ENCODE data around the gene CTAGE8.
"Not testable (repeated sequence)": the region's sequence is repeated elsewhere in the genome, so short reads cannot be mapped to it uniquely, and the experiment has no call there.

The CTAGE8 gene

DNA sequence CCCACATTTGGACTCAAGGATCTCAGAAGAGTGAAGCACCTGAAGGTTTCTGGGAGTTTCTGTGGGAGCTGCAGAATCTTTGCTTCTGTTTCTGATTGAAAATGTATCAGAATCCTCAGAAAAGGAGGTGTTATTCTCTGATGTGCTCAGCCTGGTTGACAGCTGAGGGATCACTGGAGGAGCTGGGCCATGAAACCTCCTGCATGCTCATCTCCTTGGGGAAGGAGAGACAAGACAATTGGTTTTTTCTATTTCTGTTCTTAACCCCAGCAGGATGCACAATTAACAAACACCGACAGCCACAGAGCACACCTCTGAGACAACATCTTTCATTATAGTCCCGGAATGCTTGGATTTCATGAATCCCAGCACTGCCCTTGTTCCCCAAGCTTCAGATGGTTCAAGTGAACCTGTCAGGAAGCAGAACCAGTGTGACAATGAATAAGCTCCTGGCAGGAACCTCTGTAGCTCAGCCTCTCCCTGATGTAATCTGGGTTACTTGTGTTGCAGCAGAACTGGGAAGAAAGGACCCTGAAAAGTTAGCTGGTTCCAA is 30.5 kb downstream of the CTAGE8 start:
- H3K9ac ChIP-seq (ENCODE audit: low read length); H3K4me1 ChIP-seq (ENCODE audit: low read length); H3K36me3 ChIP-seq (replicated peaks; ENCODE audit: low read depth, low read length); H3K79me2 ChIP-seq (ENCODE audit: low read length); H4K20me1 ChIP-seq (ENCODE audit: insufficient read depth, low read length); H3K4me3 ChIP-seq (ENCODE audit: low read length); H3K4me2 ChIP-seq (ENCODE audit: low read length); H2AFZ ChIP-seq (ENCODE audit: low read depth, low read length); H3K9me3 ChIP-seq (ENCODE audit: insufficient read depth, low read length); H3K27ac ChIP-seq (ENCODE audit: low read length); H3K27me3 ChIP-seq (ENCODE audit: low read depth, low read length): not testable (repeated sequence)

DNA sequence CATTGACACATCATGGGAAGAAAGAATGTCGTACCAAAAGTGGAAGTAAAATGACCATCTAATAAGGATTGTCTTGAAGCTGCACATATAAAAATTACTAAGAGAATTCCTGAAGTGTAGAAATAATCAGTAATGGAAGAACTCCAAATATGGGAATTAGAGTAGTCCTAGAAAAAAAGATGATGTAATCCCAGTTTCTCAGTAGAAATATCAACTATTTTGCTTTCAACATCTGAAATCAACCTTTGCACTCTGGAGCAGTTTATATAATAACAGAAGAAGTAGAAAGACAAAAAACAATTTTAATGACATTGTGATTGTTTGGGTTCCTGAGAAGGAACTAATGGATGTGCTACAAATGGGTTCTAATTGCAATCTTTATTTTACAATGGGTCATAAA is 36.0 kb downstream of the CTAGE8 start:
- H3K27me3 ChIP-seq (ENCODE audit: low read depth, low read length); H3K79me2 ChIP-seq (ENCODE audit: low read length); H3K36me3 ChIP-seq (replicated peaks; ENCODE audit: low read depth, low read length); H3K27ac ChIP-seq (ENCODE audit: low read length); H3K9ac ChIP-seq (ENCODE audit: low read length); H2AFZ ChIP-seq (ENCODE audit: low read depth, low read length); H3K4me1 ChIP-seq (ENCODE audit: low read length); H4K20me1 ChIP-seq (ENCODE audit: insufficient read depth, low read length); H3K4me2 ChIP-seq (ENCODE audit: low read length); H3K4me3 ChIP-seq (ENCODE audit: low read length); H3K9me3 ChIP-seq (ENCODE audit: insufficient read depth, low read length): not testable (repeated sequence)

DNA sequence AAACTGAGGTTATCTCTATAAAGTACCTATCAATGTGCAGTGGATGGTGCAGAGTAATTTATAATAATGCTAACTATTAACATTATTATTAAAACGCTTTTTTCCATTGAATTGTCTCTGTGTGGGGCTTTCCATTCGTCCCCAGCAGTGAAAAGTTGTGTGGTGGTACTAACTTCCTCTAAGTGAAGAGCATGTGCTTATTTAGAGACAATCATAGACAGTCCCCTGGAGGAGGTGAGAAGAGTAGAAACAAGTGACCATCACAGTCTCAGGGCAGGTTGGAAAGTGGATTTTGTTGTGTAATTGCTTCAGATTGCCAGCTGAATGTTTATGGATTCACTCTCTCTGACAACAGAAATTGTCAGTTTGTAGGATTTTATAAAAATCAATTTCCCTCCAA is 38.1 kb downstream of the CTAGE8 start:
- not testable (repeated sequence) for H3K4me3 ChIP-seq (ENCODE audit: low read length); H3K4me1 ChIP-seq (ENCODE audit: low read length); H3K27me3 ChIP-seq (ENCODE audit: low read depth, low read length); H2AFZ ChIP-seq (ENCODE audit: low read depth, low read length); H3K9ac ChIP-seq (ENCODE audit: low read length); H3K79me2 ChIP-seq (ENCODE audit: low read length); H3K9me3 ChIP-seq (ENCODE audit: insufficient read depth, low read length); H3K27ac ChIP-seq (ENCODE audit: low read length); H4K20me1 ChIP-seq (ENCODE audit: insufficient read depth, low read length); H3K36me3 ChIP-seq (replicated peaks; ENCODE audit: low read depth, low read length); H3K4me2 ChIP-seq (ENCODE audit: low read length)

DNA sequence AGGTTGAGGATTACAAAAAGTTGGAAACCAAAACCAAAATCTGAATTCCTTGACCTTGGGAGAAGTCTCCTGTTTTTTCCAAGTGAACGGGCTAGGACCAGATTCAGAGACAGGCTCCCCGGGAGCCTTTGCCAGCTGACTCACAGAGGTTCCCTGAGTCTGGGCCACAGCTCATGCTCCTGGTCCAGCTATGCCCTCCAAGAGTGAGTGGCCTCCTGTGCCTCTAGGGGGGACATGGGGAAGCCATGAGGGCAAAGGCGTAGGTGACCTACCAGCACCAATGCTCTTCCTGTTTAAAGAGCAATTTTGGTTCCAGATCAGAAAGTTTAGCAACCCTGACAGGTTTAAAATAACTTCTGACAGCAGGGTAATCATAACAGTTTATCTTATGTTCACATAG is 40.3 kb downstream of the CTAGE8 start:
- H3K27ac ChIP-seq (ENCODE audit: low read length); H4K20me1 ChIP-seq (ENCODE audit: insufficient read depth, low read length); H3K36me3 ChIP-seq (replicated peaks; ENCODE audit: low read depth, low read length); H2AFZ ChIP-seq (ENCODE audit: low read depth, low read length); H3K79me2 ChIP-seq (ENCODE audit: low read length); H3K4me2 ChIP-seq (ENCODE audit: low read length); H3K4me1 ChIP-seq (ENCODE audit: low read length); H3K9ac ChIP-seq (ENCODE audit: low read length); H3K4me3 ChIP-seq (ENCODE audit: low read length); H3K9me3 ChIP-seq (ENCODE audit: insufficient read depth, low read length); H3K27me3 ChIP-seq (ENCODE audit: low read depth, low read length): not testable (repeated sequence)

DNA sequence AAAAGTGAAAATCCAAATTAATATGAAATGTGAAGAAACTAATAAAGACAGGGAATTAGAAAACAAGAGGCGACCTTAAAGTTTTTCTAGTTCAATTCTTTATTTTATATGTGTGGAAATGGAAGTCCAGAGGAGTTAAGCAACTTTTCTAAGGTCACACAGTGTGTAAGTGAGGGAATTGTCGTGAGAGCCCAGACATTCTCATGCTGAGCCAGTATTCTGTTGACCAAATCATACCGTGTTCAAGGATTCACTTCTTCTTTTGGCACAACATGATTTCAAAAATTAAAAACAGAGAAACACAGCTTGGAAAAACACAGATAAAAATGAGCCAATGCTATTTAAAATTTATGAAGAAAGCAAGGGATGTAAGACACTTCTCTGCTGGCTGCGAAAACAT is 42.2 kb downstream of the CTAGE8 start:
- H3K9ac ChIP-seq (ENCODE audit: low read length); H3K27ac ChIP-seq (ENCODE audit: low read length); H3K79me2 ChIP-seq (ENCODE audit: low read length); H3K4me2 ChIP-seq (ENCODE audit: low read length); H2AFZ ChIP-seq (ENCODE audit: low read depth, low read length); H3K27me3 ChIP-seq (ENCODE audit: low read depth, low read length); H3K4me3 ChIP-seq (ENCODE audit: low read length); H4K20me1 ChIP-seq (ENCODE audit: insufficient read depth, low read length); H3K9me3 ChIP-seq (ENCODE audit: insufficient read depth, low read length); H3K4me1 ChIP-seq (ENCODE audit: low read length); H3K36me3 ChIP-seq (replicated peaks; ENCODE audit: low read depth, low read length): not testable (repeated sequence)

DNA sequence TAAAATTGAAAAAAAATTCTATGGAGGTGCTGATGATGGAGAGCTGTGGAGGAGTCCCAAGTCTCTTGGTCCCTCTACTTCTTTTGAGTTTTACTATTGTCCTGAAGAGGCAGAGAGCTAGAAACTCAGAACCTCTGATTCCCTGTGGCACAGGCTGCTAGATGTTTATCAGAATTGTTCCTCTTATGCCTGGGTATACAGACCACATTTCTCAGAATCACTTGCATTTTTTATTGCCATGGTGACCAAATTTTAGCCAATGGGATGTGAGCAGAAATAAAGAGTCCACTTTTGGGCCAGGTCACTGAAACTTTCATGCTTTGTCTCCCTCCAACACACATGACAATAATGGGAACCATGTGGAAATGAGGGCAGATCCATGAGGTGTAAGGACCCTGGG is 45.4 kb downstream of the CTAGE8 start:
- not testable (repeated sequence) for H3K9ac ChIP-seq (ENCODE audit: low read length); H3K4me2 ChIP-seq (ENCODE audit: low read length); H3K4me3 ChIP-seq (ENCODE audit: low read length); H3K4me1 ChIP-seq (ENCODE audit: low read length); H3K36me3 ChIP-seq (replicated peaks; ENCODE audit: low read depth, low read length); H3K27ac ChIP-seq (ENCODE audit: low read length); H4K20me1 ChIP-seq (ENCODE audit: insufficient read depth, low read length); H3K79me2 ChIP-seq (ENCODE audit: low read length); H2AFZ ChIP-seq (ENCODE audit: low read depth, low read length); H3K27me3 ChIP-seq (ENCODE audit: low read depth, low read length); H3K9me3 ChIP-seq (ENCODE audit: insufficient read depth, low read length)

DNA sequence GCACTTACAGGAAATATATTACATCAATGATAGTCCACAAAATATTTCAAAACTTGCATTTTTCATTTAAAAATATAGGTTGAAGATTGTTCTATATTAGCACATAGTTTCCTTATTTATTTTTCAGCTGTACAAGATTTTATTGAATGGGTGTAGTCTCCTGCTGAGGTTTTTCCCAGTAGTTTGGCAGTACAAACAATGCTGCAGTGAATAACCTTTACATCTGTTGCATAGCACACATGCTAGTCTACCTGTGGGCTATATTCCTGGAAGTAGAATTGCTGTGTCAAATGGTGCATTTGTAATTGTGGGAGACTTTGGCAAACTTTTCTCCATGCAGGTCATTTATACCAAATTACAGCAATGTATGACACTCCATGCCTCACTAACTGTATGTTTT is 48.6 kb downstream of the CTAGE8 start:
- not testable (repeated sequence) for H3K36me3 ChIP-seq (replicated peaks; ENCODE audit: low read depth, low read length); H3K4me2 ChIP-seq (ENCODE audit: low read length); H4K20me1 ChIP-seq (ENCODE audit: insufficient read depth, low read length); H3K27me3 ChIP-seq (ENCODE audit: low read depth, low read length); H3K4me3 ChIP-seq (ENCODE audit: low read length); H3K9me3 ChIP-seq (ENCODE audit: insufficient read depth, low read length); H3K4me1 ChIP-seq (ENCODE audit: low read length); H3K9ac ChIP-seq (ENCODE audit: low read length); H3K27ac ChIP-seq (ENCODE audit: low read length); H3K79me2 ChIP-seq (ENCODE audit: low read length); H2AFZ ChIP-seq (ENCODE audit: low read depth, low read length)

DNA sequence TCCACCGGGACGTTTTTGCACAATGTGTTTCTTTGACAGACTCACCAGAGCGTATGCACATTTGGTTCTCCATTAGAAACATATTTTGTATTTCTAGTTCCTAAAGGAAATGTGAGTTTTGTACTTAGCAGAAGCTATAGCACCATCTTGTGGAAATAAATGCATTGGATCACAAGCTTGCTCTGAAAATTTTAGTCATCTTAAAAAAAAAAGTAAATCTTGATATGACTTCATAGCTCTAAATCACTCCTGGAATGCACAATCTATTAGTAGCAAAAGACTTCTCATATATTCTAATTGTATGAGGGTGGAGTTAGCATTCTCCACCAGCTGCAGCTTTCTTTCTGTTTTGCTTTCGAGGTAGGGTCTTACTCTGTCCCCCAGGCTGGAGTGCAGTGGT is 49.9 kb downstream of the CTAGE8 start:
- H3K36me3 ChIP-seq (replicated peaks; ENCODE audit: low read depth, low read length); H3K9me3 ChIP-seq (ENCODE audit: insufficient read depth, low read length); H3K4me3 ChIP-seq (ENCODE audit: low read length); H3K27me3 ChIP-seq (ENCODE audit: low read depth, low read length); H2AFZ ChIP-seq (ENCODE audit: low read depth, low read length); H3K79me2 ChIP-seq (ENCODE audit: low read length); H3K9ac ChIP-seq (ENCODE audit: low read length); H3K27ac ChIP-seq (ENCODE audit: low read length); H3K4me2 ChIP-seq (ENCODE audit: low read length); H3K4me1 ChIP-seq (ENCODE audit: low read length); H4K20me1 ChIP-seq (ENCODE audit: insufficient read depth, low read length): not testable (repeated sequence)

DNA sequence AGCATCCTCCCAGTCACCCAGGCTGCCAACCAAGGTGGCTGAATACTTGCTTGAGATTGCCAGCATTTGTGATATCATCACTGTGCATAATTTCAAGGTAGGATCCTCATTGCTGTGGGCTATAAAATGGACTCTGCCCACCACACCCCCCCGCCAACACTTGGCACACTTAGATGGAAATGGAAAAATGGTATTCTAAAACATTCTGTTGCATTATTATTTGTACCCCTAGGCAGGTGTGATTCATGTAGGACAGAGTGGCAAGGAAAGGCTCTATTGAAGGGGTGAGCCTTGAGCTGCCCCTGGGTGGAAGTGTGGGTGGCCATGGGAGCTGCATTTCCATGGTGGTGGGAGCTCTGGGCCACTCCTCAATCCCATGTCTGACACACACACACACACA is 50.5 kb downstream of the CTAGE8 start:
- not testable (repeated sequence) for H3K27me3 ChIP-seq (ENCODE audit: low read depth, low read length); H3K9ac ChIP-seq (ENCODE audit: low read length); H4K20me1 ChIP-seq (ENCODE audit: insufficient read depth, low read length); H3K27ac ChIP-seq (ENCODE audit: low read length); H3K4me1 ChIP-seq (ENCODE audit: low read length); H3K79me2 ChIP-seq (ENCODE audit: low read length); H3K36me3 ChIP-seq (replicated peaks; ENCODE audit: low read depth, low read length); H3K9me3 ChIP-seq (ENCODE audit: insufficient read depth, low read length); H2AFZ ChIP-seq (ENCODE audit: low read depth, low read length); H3K4me2 ChIP-seq (ENCODE audit: low read length); H3K4me3 ChIP-seq (ENCODE audit: low read length)

DNA sequence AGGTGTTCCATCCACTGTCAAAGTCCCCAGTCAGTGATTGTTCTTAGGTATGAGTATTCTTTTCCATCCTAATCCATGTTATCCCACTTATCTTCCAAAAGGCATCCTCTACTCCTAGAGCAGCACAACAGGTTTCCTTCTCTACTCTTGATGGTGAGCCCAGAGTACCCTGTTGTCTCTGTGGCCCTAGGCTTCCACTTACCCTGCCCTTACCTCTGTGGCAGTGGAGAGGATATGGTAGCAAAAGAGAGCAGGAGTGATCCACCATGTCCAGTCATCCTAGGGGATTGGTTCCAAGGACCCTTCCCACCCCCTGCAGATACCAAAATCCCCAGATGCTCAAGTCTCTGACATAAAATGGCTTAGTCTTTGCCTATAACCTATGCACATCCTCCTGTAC is 51.9 kb downstream of the CTAGE8 start:
- H3K79me2 ChIP-seq (ENCODE audit: low read length); H3K9ac ChIP-seq (ENCODE audit: low read length); H3K36me3 ChIP-seq (replicated peaks; ENCODE audit: low read depth, low read length); H3K4me1 ChIP-seq (ENCODE audit: low read length); H2AFZ ChIP-seq (ENCODE audit: low read depth, low read length); H3K9me3 ChIP-seq (ENCODE audit: insufficient read depth, low read length); H3K4me3 ChIP-seq (ENCODE audit: low read length); H3K27ac ChIP-seq (ENCODE audit: low read length); H3K4me2 ChIP-seq (ENCODE audit: low read length); H4K20me1 ChIP-seq (ENCODE audit: insufficient read depth, low read length); H3K27me3 ChIP-seq (ENCODE audit: low read depth, low read length): not testable (repeated sequence)
